ENCODE data around the gene ACADS. TPM values are rescaled to one million over a fixed set of nuclear protein-coding genes. Genes with fewer than 3 reads are reported as not detected.
A peak's percentile ranks its signal among the peaks of the same experiment; 100 is the strongest.

Gene ACADS
- total RNA-seq, 4 donors from 2014 or later, result 21.3 to 37.1 (median 29.1) TPM

DNA sequence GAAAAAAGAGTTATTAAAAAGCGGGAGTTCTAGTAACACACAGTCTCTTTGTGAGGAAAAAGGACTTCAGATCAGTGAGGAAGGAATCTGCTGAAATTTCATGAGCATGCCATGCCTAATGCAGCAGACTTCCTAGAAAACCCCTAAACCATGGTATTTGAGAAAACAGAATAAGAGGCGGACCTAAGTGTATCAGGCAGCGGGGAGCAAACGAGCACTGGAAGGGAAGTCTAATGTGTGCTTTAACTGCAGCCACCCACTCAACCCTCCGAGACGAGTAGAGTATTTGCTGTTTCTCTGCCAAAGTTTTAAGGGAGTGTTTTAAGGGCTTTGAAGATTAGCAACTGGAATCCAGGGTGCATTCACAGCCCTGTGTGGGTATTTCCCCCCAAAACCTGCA, 36.5 kb downstream of the ACADS start:
- 47 to 57% methylated on average over 6 of the region's 6 CpGs for WGBS, 2 donors
- TF ChIP-seq CTCF (IDR thresholded peaks at IDR 0.05) (no peak), POLR2A (IDR thresholded peaks at IDR 0.05) (no peak)
- intact Hi-C loops (cut with DNase I; ENCODE audit: low total_unique reads), result no loop called here
- H3K4me3 ChIP-seq (ENCODE audit: low read depth, poor library complexity, severe bottlenecking), result no peak overlapping the region
- peak in 1 of 2 donors; percentile 31 for DNase-seq (ENCODE audit: low spot score in 2 of 2)

GRCh38 chr12:120763250-120763649, 37.6 kb downstream of the ACADS start:
- DNase-seq (ENCODE audit: low spot score in 2 of 2), result peak in 1 of 2 donors; percentile 75
- 60 to 73% methylated on average over 3 of the region's 3 CpGs for WGBS, 2 donors
- H3K4me3 ChIP-seq (ENCODE audit: low read depth, poor library complexity, severe bottlenecking), result no peak overlapping the region
- intact Hi-C loops (cut with DNase I; ENCODE audit: low total_unique reads), result no loop called here
- TF ChIP-seq POLR2A (IDR thresholded peaks at IDR 0.05), result no peak
- no peak for TF ChIP-seq CTCF (IDR thresholded peaks at IDR 0.05)

- 89 to 92% methylated on average over 9 of the region's 9 CpGs for WGBS, 2 donors
- DNase-seq (ENCODE audit: low spot score in 2 of 2), result peak in 1 of 2 donors; percentile 57
- TF ChIP-seq POLR2A (IDR thresholded peaks at IDR 0.05) (no peak), CTCF (IDR thresholded peaks at IDR 0.05) (no peak)
- H3K4me3 ChIP-seq (ENCODE audit: low read depth, poor library complexity, severe bottlenecking), result no peak overlapping the region
- intact Hi-C loops (cut with DNase I; ENCODE audit: low total_unique reads), result no loop called here
These were observed 39.2 kb downstream of the ACADS start for GRCh38 chr12:120764816-120765215.

DNA sequence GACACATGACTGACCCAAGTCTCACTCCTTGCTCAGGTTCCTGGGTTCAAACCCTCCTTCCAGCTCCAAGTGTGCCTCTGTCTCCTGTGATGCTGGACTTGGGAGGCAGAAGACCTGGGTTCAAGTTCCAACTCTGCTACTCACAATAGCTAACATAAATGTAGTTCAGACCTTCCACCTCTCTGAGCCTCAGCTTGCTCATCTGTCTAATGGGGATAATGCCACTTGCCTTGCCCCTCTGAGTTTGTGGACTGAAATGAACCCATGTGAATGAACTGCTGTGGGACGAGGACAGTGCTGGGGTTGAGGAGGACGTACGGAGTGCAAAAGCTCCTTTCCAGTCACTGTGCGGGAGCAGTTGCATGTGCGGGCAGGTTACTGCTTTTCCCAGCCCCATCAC, 40.9 kb downstream of the ACADS start:
- TF ChIP-seq CTCF (IDR thresholded peaks at IDR 0.05), result no peak
- no peak for TF ChIP-seq POLR2A (IDR thresholded peaks at IDR 0.05)
- WGBS, 2 donors, result 89 to 100% methylated on average over 4 of the region's 5 CpGs
- intact Hi-C loops (cut with DNase I; ENCODE audit: low total_unique reads), result no loop called here

DNA sequence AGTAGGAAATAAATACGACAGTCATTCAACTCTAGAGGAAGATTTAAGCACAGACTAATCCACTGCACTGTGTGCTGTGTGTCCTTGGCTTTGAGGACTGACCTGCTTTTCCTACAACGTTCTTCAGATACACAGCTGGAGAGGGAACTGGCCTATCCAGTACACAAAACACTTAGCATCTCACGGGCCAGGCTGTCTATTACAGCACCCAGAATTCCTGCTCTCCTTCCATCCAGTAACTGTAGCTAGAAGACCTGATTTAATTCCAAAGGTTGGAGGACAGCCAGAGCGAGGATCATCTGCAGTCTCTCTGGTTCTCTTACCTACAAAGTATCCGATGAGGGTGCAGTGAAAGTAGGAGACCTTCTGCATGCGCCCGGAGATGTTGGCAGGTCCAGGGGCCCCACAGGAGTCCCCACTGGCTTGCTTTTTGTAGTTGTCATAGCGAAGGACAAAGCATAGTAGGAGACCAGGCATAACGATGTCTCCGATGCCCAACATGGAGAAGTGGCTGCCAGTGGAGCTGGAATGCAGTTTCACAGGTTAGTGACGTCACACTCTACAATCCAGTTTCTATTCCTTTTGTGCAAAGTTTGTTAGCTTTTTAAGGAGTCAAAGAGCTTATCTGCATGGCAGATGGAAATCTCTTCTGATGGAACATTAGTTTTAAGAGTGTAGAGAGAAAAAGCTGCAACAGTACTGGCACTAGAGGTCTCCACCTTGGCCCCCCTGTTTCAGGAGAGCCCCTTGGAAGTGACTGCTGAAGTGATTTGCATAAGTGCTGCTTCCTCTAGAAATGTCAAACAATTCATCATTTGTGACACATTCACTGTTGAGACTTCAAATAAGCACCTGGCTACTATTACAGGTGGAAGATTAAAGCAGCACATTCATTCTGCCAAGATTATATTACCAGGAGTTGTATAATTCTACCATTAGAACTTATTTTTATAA, 41.7 kb downstream of the ACADS start:
- no peak for DNase-seq (ENCODE audit: low spot score in 2 of 2)
- no peak overlapping the region for H3K4me3 ChIP-seq (ENCODE audit: low read depth, poor library complexity, severe bottlenecking)
- intact Hi-C loops (cut with DNase I; ENCODE audit: low total_unique reads), result no loop called here
- TF ChIP-seq CTCF (IDR thresholded peaks at IDR 0.05), result no peak
- no peak for TF ChIP-seq POLR2A (IDR thresholded peaks at IDR 0.05)
- WGBS, 2 donors, result 79 to 84% methylated on average over 11 of the region's 11 CpGs

More for the DNA sequence above, 40.9 kb downstream of the ACADS start:
- no peak for DNase-seq (ENCODE audit: low spot score in 2 of 2)
- H3K4me3 ChIP-seq (ENCODE audit: low read depth, poor library complexity, severe bottlenecking), result no peak overlapping the region
